Mucosa of rectum (tissue), 2 donors: ENCODE data around the gene CRY2.

ENCODE experiments used
- H3K27ac ChIP-seq, 2 donors: one replicate each; pipeline ENCODE4 v1.7.0; 2013; ENCODE audit warnings: inconsistent platforms in 2 of 2, low read depth in 2 of 2, low read length in 2 of 2
- H3K27me3 ChIP-seq, 2 donors: one replicate each; pipeline ENCODE4 v1.7.0; 2013; ENCODE audit warnings: low read length in 2 of 2; ENCODE audit not compliant: control insufficient read depth in 2 of 2, insufficient read depth in 2 of 2
- H3K36me3 ChIP-seq, 2 donors: one replicate each; pipeline ENCODE4 v1.7.0; 2013; ENCODE audit warnings: low read length in 2 of 2; ENCODE audit not compliant: control insufficient read depth in 2 of 2, insufficient read depth in 2 of 2
- H3K4me1 ChIP-seq, 2 donors: one replicate each; pipeline ENCODE4 v1.7.0; 2013; ENCODE audit warnings: low read length in 2 of 2, mild to moderate bottlenecking in 1 of 2; ENCODE audit not compliant: control insufficient read depth in 2 of 2, insufficient read depth in 2 of 2
- H3K4me3 ChIP-seq, 2 donors: one replicate each; pipeline ENCODE4 v1.7.0; 2013; ENCODE audit warnings: low read length in 2 of 2
- H3K9ac ChIP-seq, 2 donors: one replicate each; pipeline ENCODE4 v1.7.0; 2013; ENCODE audit warnings: low read length in 2 of 2, low read depth in 1 of 2, mild to moderate bottlenecking in 1 of 2
- H3K9me3 ChIP-seq, 2 donors: one replicate each; pipeline ENCODE4 v1.7.0; 2013; ENCODE audit warnings: low read length in 2 of 2; ENCODE audit not compliant: control insufficient read depth in 2 of 2
- donor health status: healthy.
- donor health status: Normal muscosa, but diverticular disease.

CRY2 gene

DNA sequence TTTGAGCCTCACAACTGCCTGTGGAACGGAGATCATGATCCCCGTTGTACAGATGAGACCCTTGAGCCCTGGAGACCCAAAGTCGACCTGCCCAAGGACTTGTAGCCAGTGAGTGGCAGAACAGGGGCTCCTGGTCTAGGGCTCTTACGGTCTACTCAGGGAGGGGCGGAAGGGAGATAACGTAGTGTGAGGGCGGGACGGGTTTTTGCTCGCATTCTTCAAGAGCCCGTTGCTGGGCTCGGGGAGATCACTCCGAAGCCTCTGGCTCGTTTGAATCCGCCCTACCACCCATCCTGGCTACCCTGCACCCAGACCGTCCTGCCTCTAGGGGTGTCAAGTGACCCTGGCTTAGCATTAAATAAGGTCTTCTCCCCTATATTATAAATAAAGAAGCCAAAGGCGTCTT, 639 bp downstream of the CRY2 start:
- Histone ChIP-seq H3K36me3 (peaks cover 0 to 3% of the 10 kb centered on the region in 2 donors), H3K4me3 (peak overlapping the region; percentile 79 to 91), H3K9me3 (no peaks in the 10 kb centered on the region), H3K9ac (peak overlapping the region; percentile 97 to 99), H3K27ac (peak overlapping the region; percentile 94 to 96), H3K4me1 (peaks cover 30 to 34% of the 10 kb centered on the region in 2 donors), H3K27me3 (no peaks in the 10 kb centered on the region)

DNA sequence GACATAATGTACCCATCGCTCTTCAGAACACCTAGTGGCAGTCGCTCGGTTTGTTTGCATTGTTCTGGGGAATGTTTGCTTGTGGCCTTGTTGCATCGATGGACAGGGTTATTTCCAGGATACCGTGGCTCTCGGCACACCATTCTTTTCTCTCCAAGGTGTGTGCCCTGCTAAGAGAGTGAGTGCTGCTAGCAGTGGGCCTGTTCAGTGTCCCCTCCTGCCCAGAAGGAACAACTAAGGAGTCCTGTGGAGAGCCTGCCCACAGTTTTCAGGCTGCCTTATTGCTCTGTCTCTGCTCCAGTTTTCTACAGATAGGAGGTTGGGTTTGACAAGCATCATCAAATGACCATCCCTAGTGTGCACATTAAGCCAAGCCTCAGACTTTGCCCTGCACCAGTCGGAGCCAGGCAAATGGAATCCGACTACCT, 1.4 kb downstream of the CRY2 start:
- Histone ChIP-seq H3K36me3 (peaks cover 0 to 3% of the 10 kb centered on the region in 2 donors), H3K9ac (peak overlapping the region; percentile 42 to 99), H3K27me3 (no peaks in the 10 kb centered on the region), H3K27ac (peak overlapping the region; percentile 25 to 96), H3K4me1 (peaks cover 29 to 30% of the 10 kb centered on the region in 2 donors), H3K4me3 (peak overlapping the region; percentile 79 to 91), H3K9me3 (no peaks in the 10 kb centered on the region)

DNA sequence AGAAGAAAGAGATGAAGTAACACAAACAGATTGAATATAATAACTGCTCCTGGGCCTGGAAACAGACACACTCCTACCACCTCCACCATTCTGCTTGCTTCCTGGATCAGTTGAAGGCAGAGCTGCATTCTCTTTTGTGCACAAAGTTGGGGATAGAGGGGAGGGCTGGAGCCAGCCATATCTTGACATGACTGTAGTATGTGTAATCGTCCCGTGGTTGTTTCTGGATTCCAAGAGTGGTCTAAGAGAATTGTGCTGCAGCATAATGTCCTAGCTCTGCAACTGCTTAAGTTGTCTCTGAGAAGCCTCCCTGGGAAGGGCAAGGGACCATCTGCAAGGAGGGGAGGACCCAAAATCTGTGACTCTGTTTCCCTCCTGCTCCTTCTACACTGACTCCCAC, 3.2 kb downstream of the CRY2 start:
- H3K9ac ChIP-seq = no peak overlapping the region
- H3K27ac ChIP-seq = no peak overlapping the region
- H3K4me3 ChIP-seq = no peak overlapping the region
- H3K36me3 ChIP-seq = peaks cover 0 to 3% of the 10 kb centered on the region in 2 donors
- H3K9me3 ChIP-seq = no peaks in the 10 kb centered on the region
- H3K4me1 ChIP-seq = peaks cover 25 to 30% of the 10 kb centered on the region in 2 donors
- no peaks in the 10 kb centered on the region for H3K27me3 ChIP-seq

DNA sequence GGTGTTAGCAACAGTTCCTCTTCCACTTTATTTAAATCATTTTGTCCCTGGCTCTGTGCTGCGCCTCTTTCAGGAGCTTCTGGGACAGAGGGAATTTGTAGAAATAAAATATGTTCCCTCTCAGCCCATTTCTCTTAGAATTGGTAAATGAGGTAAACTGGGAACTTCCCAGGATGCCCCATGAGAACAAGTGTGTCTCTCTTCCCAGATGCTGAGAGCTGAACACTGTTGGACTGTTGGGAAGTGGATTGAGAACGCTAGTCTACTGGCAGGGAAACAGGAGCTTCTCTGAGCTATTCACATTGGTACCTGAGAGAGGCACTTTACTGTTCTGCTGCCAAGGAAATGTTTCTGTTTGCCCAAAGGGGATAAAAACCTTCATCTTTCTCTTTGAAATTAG, 4.0 kb downstream of the CRY2 start:
- Histone ChIP-seq H3K9me3 (no peaks in the 10 kb centered on the region), H3K4me3 (no peak overlapping the region), H3K27me3 (no peaks in the 10 kb centered on the region), H3K27ac (no peak overlapping the region), H3K36me3 (peaks cover 0 to 10% of the 10 kb centered on the region in 2 donors), H3K9ac (no peak overlapping the region), H3K4me1 (peaks cover 25 to 30% of the 10 kb centered on the region in 2 donors)

DNA sequence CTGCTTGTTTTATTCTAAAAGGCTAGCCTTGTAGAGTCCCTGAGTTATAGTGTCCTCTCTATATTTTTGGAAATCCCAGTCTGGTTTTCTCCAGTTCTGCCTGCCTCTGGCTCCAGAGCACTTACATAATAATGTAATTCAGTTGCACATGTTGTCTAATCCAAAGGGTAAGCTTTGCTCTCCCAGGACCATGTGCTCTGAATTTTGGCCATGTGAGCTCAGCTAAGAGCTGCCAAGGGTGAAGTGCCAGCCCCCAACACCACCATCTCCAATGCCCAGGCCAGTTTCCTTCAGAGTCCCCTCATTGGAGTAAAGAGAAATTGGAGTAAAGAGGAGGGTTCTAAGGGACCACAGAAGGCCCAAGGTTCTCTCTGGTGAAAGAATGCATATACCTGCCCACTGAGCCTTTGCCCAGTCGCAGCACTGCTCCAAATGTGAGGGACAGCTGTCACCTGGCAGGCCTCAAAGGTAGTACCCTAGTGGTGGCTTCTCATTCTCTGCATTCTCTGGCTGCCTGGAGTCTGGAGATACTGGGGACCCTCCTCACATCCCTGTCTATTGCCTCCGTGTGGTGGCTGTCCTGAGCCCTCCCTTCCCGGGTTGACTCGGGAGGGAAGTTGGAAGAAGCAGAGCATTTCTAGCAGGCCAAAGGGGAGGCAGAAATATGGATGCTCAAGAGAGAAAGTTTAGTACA, 4.9 kb downstream of the CRY2 start:
- H3K4me3 ChIP-seq = peak overlapping the region in 1 of 2 donors; percentile 27
- no peak overlapping the region for H3K9ac ChIP-seq
- H3K9me3 ChIP-seq = no peaks in the 10 kb centered on the region
- peaks cover 18 to 24% of the 10 kb centered on the region in 2 donors for H3K4me1 ChIP-seq
- H3K36me3 ChIP-seq = peaks cover 4 to 15% of the 10 kb centered on the region in 2 donors
- no peaks in the 10 kb centered on the region for H3K27me3 ChIP-seq
- peak overlapping the region in 1 of 2 donors; percentile 3 for H3K27ac ChIP-seq

DNA sequence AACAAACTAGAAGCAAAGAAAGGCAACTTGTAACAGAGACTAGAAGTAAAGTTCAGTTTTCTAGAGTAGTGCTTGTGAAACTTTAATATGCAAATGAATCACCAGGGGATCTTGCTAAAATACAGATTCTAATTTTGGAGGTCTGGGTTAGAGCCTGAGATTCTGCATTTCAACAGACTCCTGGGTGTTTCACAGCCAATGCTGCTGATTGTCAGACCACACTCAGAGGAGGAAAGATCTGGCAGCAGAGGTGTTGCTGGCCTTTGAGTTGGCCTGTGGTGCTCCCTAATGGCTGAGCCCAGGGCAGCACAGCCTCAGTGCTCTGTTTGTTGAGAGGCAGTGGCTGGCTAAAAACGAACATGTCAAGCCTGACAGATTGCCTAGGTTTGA, 5.4 kb downstream of the CRY2 start:
- H3K4me1 ChIP-seq = peaks cover 23 to 29% of the 10 kb centered on the region in 2 donors

DNA sequence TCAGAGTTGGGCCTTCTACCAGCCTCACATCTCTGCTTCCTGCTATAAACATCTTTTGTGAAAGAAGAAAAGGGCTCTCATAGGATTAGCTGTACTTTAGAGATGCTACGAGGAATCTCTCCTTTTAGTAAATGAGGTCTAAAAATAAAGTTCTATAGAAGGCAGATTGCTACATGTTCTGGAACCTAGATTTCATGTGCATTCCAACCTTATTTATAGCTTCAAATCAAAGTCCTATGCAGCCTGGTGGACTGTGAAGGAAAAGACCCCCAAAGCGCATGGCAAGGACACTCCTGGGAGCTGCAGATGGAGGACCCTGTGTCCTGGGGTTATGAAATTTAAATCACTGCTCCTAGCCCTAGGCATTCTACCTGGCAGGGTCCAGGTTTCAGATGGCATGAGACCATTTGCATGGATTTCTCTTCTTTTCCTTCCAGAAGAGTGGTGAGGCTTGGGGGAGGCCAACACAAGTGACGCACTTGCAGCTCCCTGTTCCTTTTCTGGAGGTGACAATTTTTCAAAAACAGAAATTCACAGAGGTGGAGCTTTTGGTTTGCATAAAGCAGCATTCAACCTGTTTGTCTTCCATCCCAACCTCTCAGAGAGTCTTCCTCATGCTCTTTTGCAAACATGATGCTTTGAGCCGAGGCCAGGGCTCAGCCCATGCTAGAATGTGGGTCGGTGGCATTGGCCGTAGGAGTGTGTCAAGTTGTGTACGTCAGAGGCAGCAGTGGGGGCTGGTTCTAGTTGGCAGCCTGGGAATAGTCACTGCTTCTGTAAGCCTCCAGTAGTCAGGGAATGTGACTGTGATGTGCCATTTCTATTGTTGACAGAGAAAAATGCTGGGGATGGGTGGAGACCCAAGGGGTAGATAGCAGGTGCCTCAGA, 6.3 kb downstream of the CRY2 start:
- H3K36me3 ChIP-seq = peaks cover 11 to 24% of the 10 kb centered on the region in 2 donors
- no peak overlapping the region for H3K4me3 ChIP-seq
- H3K4me1 ChIP-seq = peaks cover 26 to 28% of the 10 kb centered on the region in 2 donors
- no peaks in the 10 kb centered on the region for H3K9me3 ChIP-seq
- no peaks in the 10 kb centered on the region for H3K27me3 ChIP-seq
- no peak overlapping the region for H3K9ac ChIP-seq
- no peak overlapping the region for H3K27ac ChIP-seq

More for the DNA sequence above, 5.4 kb downstream of the CRY2 start:
- Histone ChIP-seq H3K9ac (no peak overlapping the region), H3K4me3 (no peak overlapping the region), H3K27ac (no peak overlapping the region), H3K27me3 (no peaks in the 10 kb centered on the region), H3K36me3 (peaks cover 6 to 19% of the 10 kb centered on the region in 2 donors), H3K9me3 (no peaks in the 10 kb centered on the region)

DNA sequence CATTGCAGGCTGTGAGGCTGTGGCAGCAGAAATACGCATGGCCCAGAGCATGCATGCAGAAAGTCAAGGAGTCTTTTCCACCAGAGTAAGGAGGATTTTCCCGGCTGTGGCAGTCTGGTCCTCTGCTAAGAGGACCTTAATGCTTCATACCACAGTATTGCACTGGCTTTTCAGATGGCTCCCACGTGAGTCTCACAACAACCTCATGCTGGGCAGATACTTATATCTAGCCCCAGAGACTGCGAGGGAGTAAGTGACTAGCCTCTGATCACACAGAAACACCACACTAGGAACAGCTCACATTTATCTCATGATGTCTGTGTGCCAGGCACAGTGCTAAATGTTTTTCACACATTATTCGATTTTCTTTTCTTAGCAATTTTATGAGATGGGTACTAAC, 8.0 kb downstream of the CRY2 start:
- no peak overlapping the region for H3K4me3 ChIP-seq
- H3K9me3 ChIP-seq = no peaks in the 10 kb centered on the region
- H3K9ac ChIP-seq = no peak overlapping the region
- peaks cover 11 to 31% of the 10 kb centered on the region in 2 donors for H3K36me3 ChIP-seq
- H3K4me1 ChIP-seq = peaks cover 31 to 38% of the 10 kb centered on the region in 2 donors
- no peaks in the 10 kb centered on the region for H3K27me3 ChIP-seq
- H3K27ac ChIP-seq = peak overlapping the region in 1 of 2 donors; percentile 40

DNA sequence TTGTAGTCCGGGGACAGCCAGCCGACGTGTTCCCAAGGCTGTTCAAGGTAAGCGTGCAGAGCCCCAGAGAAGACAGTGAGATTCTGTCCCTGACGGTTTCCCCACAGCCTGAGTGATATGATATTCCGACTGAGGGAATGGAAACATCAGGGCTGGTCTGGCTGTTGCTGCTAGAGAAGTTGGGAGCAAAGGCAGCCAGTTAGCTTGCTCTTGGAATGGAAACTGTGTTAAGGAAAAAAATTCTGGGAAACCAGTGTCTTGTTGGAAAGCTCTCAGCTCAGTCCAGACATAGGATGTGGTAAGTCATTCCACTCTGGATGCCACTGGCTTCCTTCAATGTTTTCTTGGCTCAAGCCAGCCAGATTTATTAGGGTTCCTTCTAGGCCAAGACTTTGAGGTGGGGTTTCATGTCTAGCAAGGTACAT, 8.8 kb downstream of the CRY2 start:
- H3K36me3 ChIP-seq = peaks cover 17 to 37% of the 10 kb centered on the region in 2 donors
- no peak overlapping the region for H3K9ac ChIP-seq
- H3K27me3 ChIP-seq = no peaks in the 10 kb centered on the region
- H3K9me3 ChIP-seq = no peaks in the 10 kb centered on the region
- no peak overlapping the region for H3K4me3 ChIP-seq
- peaks cover 28 to 33% of the 10 kb centered on the region in 2 donors for H3K4me1 ChIP-seq
- peak overlapping the region in 1 of 2 donors; percentile 40 for H3K27ac ChIP-seq

DNA sequence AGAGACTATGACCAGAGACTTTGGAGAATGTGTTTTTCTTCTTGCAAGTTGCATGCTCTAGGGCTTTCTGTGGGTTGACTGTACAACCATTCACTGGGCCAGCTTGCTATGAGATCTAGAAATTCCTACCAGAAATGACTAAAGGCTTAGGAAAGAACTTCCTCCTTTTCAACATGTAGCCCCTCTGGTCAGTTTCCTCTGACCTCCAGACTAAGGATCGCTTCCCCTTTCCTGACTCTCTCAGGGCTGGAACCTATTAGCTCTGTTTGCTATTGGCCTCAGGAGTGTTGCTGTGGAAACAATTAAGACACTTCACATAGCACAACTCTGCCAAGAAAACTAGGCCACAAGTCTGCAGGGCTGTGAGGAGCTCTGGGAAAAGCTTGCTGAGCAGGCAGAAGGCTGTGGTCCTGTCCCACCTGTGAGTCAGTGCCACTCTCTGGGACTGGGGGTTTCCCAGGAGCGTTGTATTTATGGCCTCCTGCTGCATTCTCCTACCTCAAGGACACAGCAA, 10.7 kb downstream of the CRY2 start:
- Histone ChIP-seq H3K9ac (no peak overlapping the region), H3K27me3 (no peaks in the 10 kb centered on the region), H3K36me3 (peaks cover 34 to 53% of the 10 kb centered on the region in 2 donors), H3K27ac (peak overlapping the region; percentile 49 to 79), H3K4me3 (no peak overlapping the region), H3K9me3 (no peaks in the 10 kb centered on the region), H3K4me1 (peaks cover 26 to 28% of the 10 kb centered on the region in 2 donors)
